Pons (tissue), 1 donor: ENCODE measurements around the gene BORCS6.
"Not testable (repeated sequence)": the region's sequence is repeated elsewhere in the genome, so short reads cannot be mapped to it uniquely, and the experiment has no call there.

Experiments used
- DNase-seq: peaks from one replicate; pipeline ENCODE4 v3.0.0-alpha.2; 2016; ENCODE audit warnings: low spot score

The BORCS6 gene

GRCh38 chr17:8173056-8173870 is 16.7 kb downstream of the BORCS6 start:
- DNase-seq, result peak; percentile 97

DNA sequence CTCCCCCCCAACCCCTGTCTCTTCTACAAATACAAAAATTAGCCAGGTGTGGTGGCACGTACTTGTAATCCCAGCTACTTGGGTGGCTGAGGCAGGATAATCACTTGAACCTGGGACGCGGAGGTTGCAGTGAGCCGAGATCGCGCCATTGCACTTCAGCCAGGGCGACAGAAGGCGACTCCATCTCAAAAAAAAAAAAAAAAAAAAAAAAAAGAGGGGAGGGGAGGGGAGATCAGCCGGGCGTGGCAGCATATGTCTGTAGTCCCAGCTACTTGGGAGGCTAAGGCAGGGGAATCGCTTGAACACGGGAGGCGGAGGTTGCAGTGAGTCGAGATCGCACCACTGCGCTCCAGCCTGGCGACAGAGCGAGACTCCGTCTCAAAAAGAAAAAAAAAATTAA is 19.8 kb downstream of the BORCS6 start:
- not testable (repeated sequence) for DNase-seq

- DNase-seq, result no peak
Measured at GRCh38 chr17:8167526-8167925, 22.5 kb downstream of the BORCS6 start.

DNA sequence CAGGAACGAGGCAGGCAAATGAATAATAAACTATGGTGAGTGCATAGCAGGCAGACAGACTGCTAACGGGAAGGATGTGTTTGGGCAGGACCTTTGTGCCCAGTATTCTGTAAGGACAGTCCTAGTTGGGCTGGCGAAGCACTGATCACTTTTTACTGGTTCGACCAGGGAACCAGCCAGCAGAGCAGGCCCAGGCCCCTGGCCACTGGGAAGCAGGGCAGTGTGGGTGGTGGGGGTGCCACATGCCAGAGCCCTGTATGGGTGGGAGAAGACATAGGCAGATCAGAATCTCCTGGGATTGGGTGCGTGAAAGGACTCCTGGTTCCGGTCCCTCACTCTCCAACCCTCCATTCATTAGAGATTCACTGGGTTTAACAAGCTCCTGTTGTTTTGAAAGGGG is 23.2 kb downstream of the BORCS6 start:
- no peak for DNase-seq

DNA sequence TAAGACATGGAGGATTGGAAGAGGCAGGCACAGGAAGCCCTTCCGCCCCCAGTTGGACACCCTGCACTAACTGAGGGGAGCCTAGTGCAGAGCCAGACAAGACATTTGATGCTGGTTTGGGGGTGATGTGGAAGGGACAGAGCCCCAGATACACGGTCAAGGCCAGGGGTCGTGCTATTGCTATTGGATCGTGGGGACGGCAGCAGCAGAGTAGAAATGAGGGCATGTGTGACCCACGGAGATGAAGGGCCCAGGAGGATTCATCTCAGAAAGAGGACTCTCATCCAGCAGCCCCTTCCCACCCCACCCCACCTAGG is 25.2 kb downstream of the BORCS6 start:
- DNase-seq, result no peak

- peak; percentile 61 for DNase-seq
Measured at GRCh38 chr17:8163978-8164814, 25.8 kb downstream of the BORCS6 start.

GRCh38 chr17:8162997-8163977 is 26.7 kb downstream of the BORCS6 start:
- DNase-seq, result no peak

- no peak for DNase-seq
Measured at GRCh38 chr17:8162233-8162996, 27.6 kb downstream of the BORCS6 start, which contains the start of gene VAMP2. Gene VAMP2, minus strand, starts transcription at chr17:8162948. Its CDS starts 69 bp downstream, at chr17:8162879.

DNA sequence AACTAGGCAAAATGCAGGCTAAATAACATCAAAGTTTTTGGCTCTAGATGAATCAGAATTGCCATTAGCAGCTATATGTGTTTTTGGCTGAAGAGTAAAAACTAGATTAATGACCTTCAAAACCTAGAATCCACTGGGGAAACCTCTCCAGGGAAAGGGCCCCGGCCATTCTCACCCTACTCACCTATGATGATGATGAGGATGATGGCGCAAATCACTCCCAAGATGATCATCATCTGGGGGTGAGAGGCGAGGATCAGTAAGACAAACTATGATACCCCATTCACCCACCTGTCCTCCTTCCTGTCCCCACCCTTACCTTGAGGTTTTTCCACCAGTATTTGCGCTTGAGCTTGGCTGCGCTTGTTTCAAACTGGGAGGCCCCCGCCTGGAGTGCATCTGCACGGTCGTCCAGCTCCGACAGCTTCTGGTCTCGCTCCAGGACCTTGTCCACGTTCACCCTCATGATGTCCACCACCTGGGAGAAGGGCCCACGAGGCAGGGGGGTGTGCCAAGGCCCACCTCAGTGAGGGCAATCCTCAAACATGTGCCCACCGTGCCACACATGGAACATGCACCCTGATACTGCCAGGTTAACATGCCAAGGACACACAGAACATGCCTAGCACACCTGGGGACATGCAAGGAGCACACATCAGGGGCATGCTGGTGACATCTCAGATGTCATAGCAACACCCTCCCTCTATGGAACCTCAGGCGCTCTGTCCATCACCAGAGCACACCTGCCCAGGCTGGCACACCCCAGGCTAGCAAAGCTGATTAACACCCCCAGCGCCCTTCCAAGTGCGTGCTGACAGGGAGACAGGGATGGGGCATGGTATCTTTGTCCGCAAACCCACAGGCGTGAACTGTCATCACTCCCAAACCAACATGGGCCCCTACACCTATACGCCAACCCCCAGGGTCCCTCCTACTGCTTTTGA is 28.4 kb downstream of the BORCS6 start:
- DNase-seq, result no peak

GRCh38 chr17:8160741-8161221 is 29.2 kb downstream of the BORCS6 start:
- no peak for DNase-seq

- DNase-seq, result no peak
Measured at GRCh38 chr17:8160224-8160577, 29.8 kb downstream of the BORCS6 start.

DNA sequence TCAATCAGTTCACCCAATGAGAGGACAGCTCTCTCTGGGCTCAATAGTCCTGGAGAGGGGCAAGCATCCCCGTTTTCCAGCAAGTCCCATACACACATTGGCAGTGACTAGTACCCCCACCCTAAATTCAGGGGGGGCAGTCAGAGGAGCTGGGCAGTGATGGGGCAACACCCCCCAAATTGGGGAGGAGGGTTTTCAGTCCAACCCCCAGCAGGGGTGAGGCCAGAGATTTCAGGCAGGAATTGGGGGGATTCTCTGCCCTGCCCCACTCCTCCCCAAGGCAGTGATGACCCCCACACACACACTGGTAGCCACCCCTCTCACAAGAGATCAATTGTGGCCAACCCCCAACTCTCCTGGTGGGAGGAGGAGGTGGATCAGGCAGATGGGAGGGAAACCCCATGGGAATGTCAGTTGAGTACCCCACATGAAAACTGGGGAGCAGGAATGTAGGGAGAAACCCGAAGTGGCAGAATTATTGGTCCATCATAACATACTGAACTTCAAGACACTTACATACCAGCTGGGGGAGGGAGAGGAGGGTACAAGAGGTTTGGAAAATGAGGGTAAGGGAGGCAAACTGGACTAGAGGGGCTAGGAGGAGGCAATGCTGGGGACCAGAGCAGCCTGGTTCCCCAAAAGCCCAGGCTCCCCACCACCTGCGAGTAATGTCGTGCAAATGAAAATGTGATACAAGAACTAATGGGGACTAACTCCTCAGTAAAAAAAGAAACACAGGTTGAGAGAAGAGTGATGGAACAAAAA is 30.3 kb downstream of the BORCS6 start:
- DNase-seq, result no peak

- no peak for DNase-seq
Measured at GRCh38 chr17:8159032-8159400, 31.0 kb downstream of the BORCS6 start.

- DNase-seq, result peak; percentile 95
Measured at GRCh38 chr17:8158267-8159031, 31.5 kb downstream of the BORCS6 start.

DNA sequence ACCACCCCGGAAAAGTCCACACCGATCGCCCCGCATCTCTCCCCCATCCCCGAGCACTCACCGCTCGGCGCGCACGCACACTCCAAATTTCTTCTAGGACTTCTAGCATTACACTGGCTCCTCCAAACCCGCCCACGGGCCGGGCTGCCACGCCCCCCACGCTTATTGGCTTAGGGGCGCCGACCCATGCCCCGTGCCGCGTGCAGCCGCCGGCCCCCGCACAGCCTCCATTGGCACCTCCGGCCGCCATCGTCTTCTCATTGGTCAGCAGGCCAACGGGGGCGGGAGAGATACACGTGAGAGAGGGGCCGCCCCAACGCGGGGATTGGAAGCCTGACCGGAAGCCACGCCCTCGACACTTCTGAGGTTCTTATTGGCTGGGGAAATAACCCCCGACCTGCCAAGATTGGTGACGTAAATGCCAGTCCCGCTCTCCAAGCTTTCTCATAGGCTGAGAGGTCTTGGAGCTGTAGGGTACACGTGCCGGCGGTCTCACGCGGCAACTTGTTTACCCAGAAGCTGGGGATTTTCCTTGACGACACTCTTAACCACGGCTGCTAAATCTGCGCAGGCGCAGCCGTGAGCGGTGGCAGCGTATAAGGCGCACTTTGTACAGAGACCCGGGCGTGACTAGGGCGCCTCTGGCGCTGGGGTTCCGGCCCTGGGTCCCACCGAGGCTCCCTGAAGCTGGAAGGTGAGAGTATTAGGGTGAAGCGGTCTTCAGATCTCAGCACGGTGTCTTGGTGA is 33.6 kb downstream of the BORCS6 start:
- peak; percentile 100 for DNase-seq

DNA sequence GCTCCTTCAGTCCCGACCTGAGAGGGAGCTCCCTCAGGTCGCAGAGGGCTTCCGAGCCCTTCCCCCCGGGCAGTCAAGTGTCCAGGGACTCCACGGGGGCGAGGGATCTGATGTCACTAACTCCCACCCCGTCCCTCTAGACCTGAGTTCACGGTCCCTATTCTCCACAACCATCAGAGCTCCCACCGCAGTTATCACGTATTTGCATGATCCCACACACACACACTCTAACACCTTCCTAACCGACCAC is 34.1 kb downstream of the BORCS6 start:
- no peak for DNase-seq

GRCh38 chr17:8155231-8155995 is 34.6 kb downstream of the BORCS6 start:
- DNase-seq, result no peak
